ENCODE data around the gene NBEA.

The NBEA gene

DNA sequence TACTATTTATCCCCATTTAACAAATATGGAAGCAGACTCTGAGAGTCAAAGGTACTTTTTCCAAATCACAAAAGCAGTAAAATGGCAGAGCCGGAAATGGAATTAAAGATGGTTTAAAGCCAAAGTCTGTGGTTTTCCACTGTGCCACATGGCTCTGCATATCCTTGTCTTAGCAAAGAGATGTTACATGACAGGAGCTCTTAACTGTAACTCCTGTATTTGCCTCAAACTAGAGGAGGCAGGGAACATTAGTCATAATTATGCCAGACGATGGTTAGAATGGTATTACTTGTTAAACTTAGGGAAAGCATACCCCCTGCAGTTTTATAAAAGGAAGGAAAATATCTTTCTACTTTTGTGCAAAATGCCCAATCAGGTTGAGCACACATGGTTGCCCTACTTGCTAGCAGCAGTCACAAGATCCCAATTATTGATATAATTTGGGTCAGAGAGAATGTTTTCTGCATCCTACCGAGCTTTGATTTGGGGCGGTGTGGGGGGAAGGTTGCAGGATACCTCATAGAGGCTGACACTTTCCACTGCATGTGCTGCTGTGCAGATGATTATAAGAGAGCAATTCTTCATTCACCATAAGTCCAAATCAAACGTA lies 576.4 kb downstream of the NBEA start:
- DNase-seq (ENCODE audit: low read depth in 1 of 2, low spot score in 1 of 2) = no peak
- no peak for TF ChIP-seq JUND (IDR thresholded peaks at IDR 0.05; ENCODE audit: low read depth)
- in situ Hi-C loops (cut with HindIII; ENCODE audit: low pct_unique_long_range_greater_than_20kb, low sequenced_read_pairs) = no loop called here

DNA sequence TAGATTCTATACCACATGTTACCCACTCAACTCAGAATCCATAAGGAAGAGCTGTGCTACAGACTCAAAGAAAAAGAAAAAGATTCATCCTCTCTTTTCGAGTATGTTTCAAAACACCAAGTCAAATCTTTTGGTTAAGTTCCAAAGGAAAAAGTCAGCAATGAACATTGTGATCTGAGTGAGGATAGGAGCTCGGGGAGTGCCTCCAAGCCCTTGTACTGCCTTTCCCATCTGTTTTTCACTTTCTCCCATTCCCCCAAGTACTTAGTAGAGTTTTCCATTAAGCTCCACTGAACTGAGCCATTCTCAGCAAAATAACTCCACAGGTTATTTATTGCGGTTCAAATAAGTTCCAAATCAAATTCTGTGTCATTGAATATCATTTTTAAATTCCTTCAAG lies 582.1 kb downstream of the NBEA start:
- DNase-seq (ENCODE audit: low read depth in 1 of 2, low spot score in 1 of 2) = no peak
- in situ Hi-C loops (cut with HindIII; ENCODE audit: low pct_unique_long_range_greater_than_20kb, low sequenced_read_pairs) = no loop called here
- TF ChIP-seq JUND (IDR thresholded peaks at IDR 0.05; ENCODE audit: low read depth) = no peak

GRCh38 chr13:35526577-35526976 lies 584.5 kb downstream of the NBEA start:
- no peak for TF ChIP-seq JUND (IDR thresholded peaks at IDR 0.05; ENCODE audit: low read depth)
- in situ Hi-C loops (cut with HindIII; ENCODE audit: low pct_unique_long_range_greater_than_20kb, low sequenced_read_pairs) = no loop called here
- no peak for DNase-seq (ENCODE audit: low read depth in 1 of 2, low spot score in 1 of 2)

- in situ Hi-C loops (cut with HindIII; ENCODE audit: low pct_unique_long_range_greater_than_20kb, low sequenced_read_pairs) = no loop called here
Measured at GRCh38 chr13:35527451-35527850, 585.4 kb downstream of the NBEA start.

DNA sequence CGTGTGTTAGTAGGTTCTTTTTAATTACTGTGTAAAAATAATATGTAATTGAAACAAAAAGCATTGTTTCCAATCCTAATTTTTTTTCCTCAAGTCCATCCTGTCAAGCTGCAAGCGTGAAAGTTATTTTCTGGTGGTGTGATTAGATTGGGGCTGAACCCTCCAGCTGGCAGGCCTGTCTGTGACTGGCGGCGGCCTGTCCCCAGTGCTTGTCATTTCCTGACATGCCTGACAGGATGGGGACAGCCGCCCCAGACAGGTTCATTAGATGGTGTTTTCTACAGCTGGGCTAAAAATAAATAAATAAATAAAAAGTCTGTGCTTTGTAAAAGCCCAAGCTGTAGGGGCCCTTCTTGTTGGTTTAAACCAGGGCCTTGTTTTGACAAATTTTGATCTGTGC lies 588.1 kb downstream of the NBEA start:
- DNase-seq (ENCODE audit: low read depth in 1 of 2, low spot score in 1 of 2) = no peak
- TF ChIP-seq JUND (IDR thresholded peaks at IDR 0.05; ENCODE audit: low read depth) = no peak
- in situ Hi-C loops (cut with HindIII; ENCODE audit: low pct_unique_long_range_greater_than_20kb, low sequenced_read_pairs) = no loop called here

More at GRCh38 chr13:35527451-35527850, 585.4 kb downstream of the NBEA start:
- no peak for TF ChIP-seq JUND (IDR thresholded peaks at IDR 0.05; ENCODE audit: low read depth)
- no peak for DNase-seq (ENCODE audit: low read depth in 1 of 2, low spot score in 1 of 2)

- no peak for DNase-seq (ENCODE audit: low read depth in 1 of 2, low spot score in 1 of 2)
- no peak for TF ChIP-seq JUND (IDR thresholded peaks at IDR 0.05; ENCODE audit: low read depth)
- in situ Hi-C loops (cut with HindIII; ENCODE audit: low pct_unique_long_range_greater_than_20kb, low sequenced_read_pairs) = no loop called here
Measured at GRCh38 chr13:35530581-35530980, 588.5 kb downstream of the NBEA start.

DNA sequence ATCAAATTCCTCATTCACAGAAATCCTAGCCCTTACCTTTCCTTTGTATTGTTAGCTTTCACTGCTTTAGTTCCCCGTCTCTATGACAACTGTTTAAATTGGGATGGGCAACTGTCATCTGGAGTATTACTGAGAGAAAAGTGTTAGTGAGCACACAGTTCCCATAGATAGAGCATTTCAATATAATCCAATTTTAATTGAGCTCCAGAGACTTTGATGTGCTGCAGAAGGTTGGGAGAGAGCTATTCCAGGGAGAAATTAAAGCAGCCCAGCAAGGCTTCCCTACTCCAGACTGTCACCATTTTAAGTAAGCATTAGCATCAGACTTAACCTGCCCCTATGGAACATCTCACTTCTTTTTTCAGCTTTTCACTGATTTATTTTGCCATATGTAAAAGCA lies 589.5 kb downstream of the NBEA start:
- no peak for DNase-seq (ENCODE audit: low read depth in 1 of 2, low spot score in 1 of 2)
- in situ Hi-C loops (cut with HindIII; ENCODE audit: low pct_unique_long_range_greater_than_20kb, low sequenced_read_pairs) = no loop called here
- TF ChIP-seq JUND (IDR thresholded peaks at IDR 0.05; ENCODE audit: low read depth) = no peak

DNA sequence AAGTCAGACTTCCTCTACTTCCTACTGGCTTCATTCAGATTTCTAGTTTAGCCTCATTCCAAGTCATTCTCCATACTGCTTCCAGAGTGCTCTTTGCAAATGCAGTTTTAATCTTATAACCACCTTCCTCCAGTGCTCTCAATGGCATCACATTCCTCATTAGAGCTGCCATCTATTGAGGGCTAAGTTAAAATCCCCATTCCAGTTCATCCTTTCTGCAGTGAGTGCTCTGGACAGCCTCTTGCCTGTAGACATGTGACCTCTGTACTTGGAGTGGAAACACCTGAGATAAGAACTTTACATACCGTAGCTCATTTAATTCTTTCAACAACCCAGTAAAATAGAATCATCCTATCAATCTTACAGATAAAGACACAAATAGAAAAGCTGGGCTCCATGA lies 592.3 kb downstream of the NBEA start:
- TF ChIP-seq JUND (IDR thresholded peaks at IDR 0.05; ENCODE audit: low read depth) = no peak
- in situ Hi-C loops (cut with HindIII; ENCODE audit: low pct_unique_long_range_greater_than_20kb, low sequenced_read_pairs) = no loop called here
- DNase-seq (ENCODE audit: low read depth in 1 of 2, low spot score in 1 of 2) = no peak

GRCh38 chr13:35548790-35549189 lies 606.7 kb downstream of the NBEA start:
- no peak for DNase-seq (ENCODE audit: low read depth in 1 of 2, low spot score in 1 of 2)
- TF ChIP-seq JUND (IDR thresholded peaks at IDR 0.05; ENCODE audit: low read depth) = no peak
- in situ Hi-C loops (cut with HindIII; ENCODE audit: low pct_unique_long_range_greater_than_20kb, low sequenced_read_pairs) = no loop called here

DNA sequence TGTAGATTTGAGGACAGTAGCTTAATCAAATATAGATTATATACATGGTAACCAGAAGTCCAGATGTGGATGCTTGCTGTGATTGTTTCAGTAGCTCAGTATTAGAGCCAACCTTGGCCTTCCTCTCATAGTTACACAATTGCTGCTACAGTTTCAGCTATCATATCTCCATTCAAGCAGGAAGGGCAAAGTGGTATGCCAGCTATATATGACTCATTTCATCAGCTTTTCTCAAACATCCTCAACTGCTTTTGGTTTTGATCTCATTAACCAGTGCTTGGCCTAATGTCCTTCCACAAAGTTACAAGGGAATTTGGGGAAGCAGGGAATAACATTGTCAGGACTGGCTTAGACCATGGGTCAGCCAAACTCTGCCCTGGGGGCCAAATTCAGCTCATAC lies 607.4 kb downstream of the NBEA start:
- in situ Hi-C loops (cut with HindIII; ENCODE audit: low pct_unique_long_range_greater_than_20kb, low sequenced_read_pairs) = no loop called here
- peak in 1 of 2 experiments; percentile 8 for DNase-seq (ENCODE audit: low read depth in 1 of 2, low spot score in 1 of 2)
- no peak for TF ChIP-seq JUND (IDR thresholded peaks at IDR 0.05; ENCODE audit: low read depth)

DNA sequence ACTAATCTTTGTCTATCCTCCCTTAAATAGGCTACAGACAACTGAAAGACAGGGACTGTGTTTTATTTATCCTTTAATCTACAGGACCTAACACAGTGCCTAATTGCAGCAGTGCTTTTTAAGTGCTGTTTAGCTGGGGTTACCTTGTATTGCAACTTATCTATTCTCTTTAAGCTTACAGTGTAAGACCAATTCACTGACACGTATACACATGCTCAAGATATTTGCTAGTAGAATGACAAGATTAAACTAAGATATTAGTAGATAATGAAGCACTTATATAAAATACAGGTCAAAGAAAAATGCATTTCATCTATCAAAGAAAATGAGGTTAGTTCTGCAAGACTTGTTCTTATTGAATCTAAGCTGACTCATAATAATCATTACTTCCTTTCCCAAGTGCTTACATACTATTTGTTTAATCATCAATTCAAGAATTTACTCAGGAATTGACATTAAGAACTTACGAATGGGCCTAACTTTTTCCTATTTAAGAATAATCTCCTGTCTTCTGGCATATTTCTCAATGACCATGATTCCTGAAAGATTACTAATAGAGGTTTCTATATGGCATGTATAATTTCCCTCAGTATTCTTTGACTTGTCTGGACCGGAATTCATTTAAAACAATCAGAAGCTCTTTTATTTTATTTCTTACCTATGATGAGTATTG lies 610.2 kb downstream of the NBEA start:
- in situ Hi-C loops (cut with HindIII; ENCODE audit: low pct_unique_long_range_greater_than_20kb, low sequenced_read_pairs) = no loop called here
- no peak for TF ChIP-seq JUND (IDR thresholded peaks at IDR 0.05; ENCODE audit: low read depth)
- DNase-seq (ENCODE audit: low read depth in 1 of 2, low spot score in 1 of 2) = no peak

DNA sequence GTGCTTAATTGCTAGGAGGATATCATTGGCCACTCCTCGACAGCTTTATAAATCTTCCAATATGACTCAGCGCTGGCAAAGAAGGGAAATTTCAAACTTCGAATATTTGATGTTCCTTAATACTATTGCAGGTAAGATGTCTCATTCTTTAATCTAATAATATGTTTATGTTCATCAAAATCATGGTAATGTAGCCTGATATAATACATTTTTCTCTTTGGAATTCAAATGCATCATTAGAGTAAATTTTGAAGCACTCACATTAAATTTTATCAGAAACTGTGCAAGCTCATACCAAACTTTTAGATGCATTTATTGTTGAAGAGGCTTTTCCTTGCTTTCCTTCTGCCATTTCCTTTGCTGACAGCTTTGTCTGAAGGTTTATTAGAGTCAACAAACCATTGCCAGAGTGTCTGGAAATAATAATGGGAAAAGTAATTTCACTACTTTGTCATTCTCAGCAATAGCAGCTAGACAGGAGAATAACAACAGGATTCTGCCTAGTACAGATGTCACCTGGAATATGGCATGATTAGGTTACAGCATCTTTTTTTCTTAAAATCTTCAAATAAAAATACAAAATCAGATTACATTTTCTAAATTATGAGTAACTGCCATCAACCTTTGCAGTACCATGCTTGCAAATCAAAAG lies 613.0 kb downstream of the NBEA start:
- in situ Hi-C loops (cut with HindIII; ENCODE audit: low pct_unique_long_range_greater_than_20kb, low sequenced_read_pairs) = no loop called here
- no peak for DNase-seq (ENCODE audit: low read depth in 1 of 2, low spot score in 1 of 2)
- TF ChIP-seq JUND (IDR thresholded peaks at IDR 0.05; ENCODE audit: low read depth) = no peak

GRCh38 chr13:35557475-35557874 lies 615.4 kb downstream of the NBEA start:
- no peak for TF ChIP-seq JUND (IDR thresholded peaks at IDR 0.05; ENCODE audit: low read depth)
- in situ Hi-C loops (cut with HindIII; ENCODE audit: low pct_unique_long_range_greater_than_20kb, low sequenced_read_pairs) = no loop called here

More at GRCh38 chr13:35557475-35557874, 615.4 kb downstream of the NBEA start:
- DNase-seq (ENCODE audit: low read depth in 1 of 2, low spot score in 1 of 2) = no peak
